ENCODE measurements around the gene CEMIP. TPM values are rescaled to one million over a fixed set of nuclear protein-coding genes. Genes with fewer than 3 reads are reported as not detected.

CEMIP gene
- total and polyA plus RNA-seq, 8 donors, result 12.4 to 31.8 (median 27.4) TPM

GRCh38 chr15:80855206-80855605, 76.0 kb downstream of the CEMIP start:
- H3K36me3 ChIP-seq, result no peaks in the 10 kb centered on the region
- H3K4me1 ChIP-seq, result peaks cover 2 to 17% of the 10 kb centered on the region in 2 donors
- no peak for ATAC-seq
- no peak overlapping the region for H3K4me3 ChIP-seq
- DNase-seq, result no peak
- TF ChIP-seq, protein P1, sequence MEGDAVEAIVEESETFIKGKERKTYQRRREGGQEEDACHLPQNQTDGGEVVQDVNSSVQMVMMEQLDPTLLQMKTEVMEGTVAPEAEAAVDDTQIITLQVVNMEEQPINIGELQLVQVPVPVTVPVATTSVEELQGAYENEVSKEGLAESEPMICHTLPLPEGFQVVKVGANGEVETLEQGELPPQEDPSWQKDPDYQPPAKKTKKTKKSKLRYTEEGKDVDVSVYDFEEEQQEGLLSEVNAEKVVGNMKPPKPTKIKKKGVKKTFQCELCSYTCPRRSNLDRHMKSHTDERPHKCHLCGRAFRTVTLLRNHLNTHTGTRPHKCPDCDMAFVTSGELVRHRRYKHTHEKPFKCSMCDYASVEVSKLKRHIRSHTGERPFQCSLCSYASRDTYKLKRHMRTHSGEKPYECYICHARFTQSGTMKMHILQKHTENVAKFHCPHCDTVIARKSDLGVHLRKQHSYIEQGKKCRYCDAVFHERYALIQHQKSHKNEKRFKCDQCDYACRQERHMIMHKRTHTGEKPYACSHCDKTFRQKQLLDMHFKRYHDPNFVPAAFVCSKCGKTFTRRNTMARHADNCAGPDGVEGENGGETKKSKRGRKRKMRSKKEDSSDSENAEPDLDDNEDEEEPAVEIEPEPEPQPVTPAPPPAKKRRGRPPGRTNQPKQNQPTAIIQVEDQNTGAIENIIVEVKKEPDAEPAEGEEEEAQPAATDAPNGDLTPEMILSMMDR (IDR thresholded peaks at IDR 0.05), result no peak
- H3K27me3 ChIP-seq, result no peaks in the 10 kb centered on the region
- no peak overlapping the region for H3K27ac ChIP-seq
- H3K9me3 ChIP-seq, result no peaks in the 10 kb centered on the region
- intact Hi-C loops (cut with DNase I), result no loop called here

- Histone ChIP-seq H3K36me3 (no peaks in the 10 kb centered on the region), H3K9me3 (no peaks in the 10 kb centered on the region), H3K27ac (peak overlapping the region; percentile 13 to 58), H3K4me3 (no peak overlapping the region), H3K4me1 (peaks cover 2 to 17% of the 10 kb centered on the region in 2 donors), H3K27me3 (no peaks in the 10 kb centered on the region)
- peak; percentile 8 for ATAC-seq
- intact Hi-C loops (cut with DNase I), result no loop called here
- TF ChIP-seq, protein P1 (IDR thresholded peaks at IDR 0.05), result no peak
- DNase-seq, result no peak
Measured at GRCh38 chr15:80856400-80856799, 77.2 kb downstream of the CEMIP start.

DNA sequence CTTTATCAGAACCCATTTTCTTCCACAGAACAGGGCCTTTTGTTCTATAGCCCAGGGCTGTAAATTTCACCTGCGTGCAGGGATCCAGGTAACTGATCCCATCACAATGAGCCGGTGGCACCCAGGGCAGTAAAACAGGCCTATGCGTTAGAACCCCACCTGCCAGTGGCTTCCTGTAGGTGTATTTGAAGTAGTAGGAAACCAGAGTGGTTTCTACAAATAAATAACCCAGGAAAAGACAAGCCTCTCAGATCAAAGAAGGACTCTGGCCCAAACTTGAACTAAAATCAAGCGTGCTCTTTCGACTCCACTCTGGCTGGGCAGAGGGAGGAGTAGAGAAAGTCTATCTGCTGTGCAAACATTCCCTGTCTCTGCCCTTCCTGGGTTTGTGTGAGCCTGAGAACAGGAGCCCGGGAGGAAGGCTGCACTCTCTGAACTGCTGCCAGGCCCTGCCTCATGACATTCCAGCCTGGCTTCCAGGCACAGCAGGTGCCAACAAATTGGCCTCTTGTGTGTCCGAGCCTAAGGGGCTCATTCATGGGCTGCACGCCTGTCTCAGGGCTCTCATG, 77.7 kb downstream of the CEMIP start:
- peak overlapping the region; percentile 13 to 58 for H3K27ac ChIP-seq
- H3K27me3 ChIP-seq, result no peaks in the 10 kb centered on the region
- DNase-seq (peak in 3 of 4 donors; percentile 67 to 80 (median 68)), ATAC-seq (peak; percentile 84)
- TF ChIP-seq, protein P1 (IDR thresholded peaks at IDR 0.05), result no peak
- H3K9me3 ChIP-seq, result no peaks in the 10 kb centered on the region
- H3K4me3 ChIP-seq, result no peak overlapping the region
- intact Hi-C loops (cut with DNase I), result no loop called here
- H3K4me1 ChIP-seq, result peaks cover 2 to 17% of the 10 kb centered on the region in 2 donors
- H3K36me3 ChIP-seq, result no peaks in the 10 kb centered on the region

- Histone ChIP-seq H3K27me3 (no peaks in the 10 kb centered on the region), H3K4me3 (no peak overlapping the region), H3K9me3 (no peaks in the 10 kb centered on the region), H3K4me1 (peaks cover 2 to 8% of the 10 kb centered on the region in 2 donors), H3K36me3 (no peaks in the 10 kb centered on the region), H3K27ac (no peak overlapping the region)
- DNase-seq (peak in 1 of 4 donors; percentile 55), ATAC-seq (peak; percentile 17)
- intact Hi-C loops (cut with DNase I), result no loop called here
- TF ChIP-seq, protein P1 (IDR thresholded peaks at IDR 0.05), result no peak
Measured at GRCh38 chr15:80861731-80862170, 82.6 kb downstream of the CEMIP start.

DNA sequence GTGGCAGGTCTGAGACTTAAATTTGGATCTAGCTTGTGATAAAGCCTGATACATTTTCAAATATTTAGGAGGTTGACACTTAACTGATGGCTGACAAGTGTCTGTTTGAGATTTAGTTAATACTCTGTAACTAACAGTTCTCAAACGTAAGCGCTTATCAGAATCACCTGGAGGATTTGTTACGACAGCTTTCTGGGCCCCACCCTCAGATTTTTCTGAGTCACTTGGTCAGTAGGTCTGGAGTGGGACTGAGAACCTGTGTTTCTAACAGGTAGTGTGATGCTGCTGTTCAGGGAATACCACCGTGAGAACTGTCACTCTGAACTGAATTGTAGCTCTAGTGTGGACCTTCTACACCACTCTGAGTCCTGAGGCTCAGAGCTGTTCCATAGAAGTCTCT, 85.5 kb downstream of the CEMIP start:
- no peaks in the 10 kb centered on the region for H3K4me1 ChIP-seq
- no peaks in the 10 kb centered on the region for H3K36me3 ChIP-seq
- DNase-seq, result no peak
- TF ChIP-seq, protein P1 (IDR thresholded peaks at IDR 0.05), result no peak
- ATAC-seq, result no peak
- intact Hi-C loops (cut with DNase I), result no loop called here
- H3K27me3 ChIP-seq, result no peaks in the 10 kb centered on the region
- H3K27ac ChIP-seq, result no peak overlapping the region
- H3K9me3 ChIP-seq, result no peaks in the 10 kb centered on the region
- H3K4me3 ChIP-seq, result no peak overlapping the region

Data from left lung (tissue), 10 donors.